Measurements from ENCODE around the gene LAYN. TPM values are rescaled to one million over a fixed set of nuclear protein-coding genes. Genes with fewer than 3 reads are reported as not detected.

Gene LAYN
- total RNA-seq, 1 donor from 2014 or later = 3.8 TPM

- Mint-ChIP-seq H3K4me1 (peaks cover 3% of the 10 kb centered on the region), H3K36me3 (ENCODE audit: low read depth) (no peaks in the 10 kb centered on the region), H3K27me3 (ENCODE audit: low read depth) (peaks cover 23% of the 10 kb centered on the region), H3K4me3 (no peak overlapping the region), H3K27ac (ENCODE audit: unreplicated experiment) (no peak overlapping the region), H3K9me3 (no peaks in the 10 kb centered on the region)
- TF ChIP-seq, protein P1, sequence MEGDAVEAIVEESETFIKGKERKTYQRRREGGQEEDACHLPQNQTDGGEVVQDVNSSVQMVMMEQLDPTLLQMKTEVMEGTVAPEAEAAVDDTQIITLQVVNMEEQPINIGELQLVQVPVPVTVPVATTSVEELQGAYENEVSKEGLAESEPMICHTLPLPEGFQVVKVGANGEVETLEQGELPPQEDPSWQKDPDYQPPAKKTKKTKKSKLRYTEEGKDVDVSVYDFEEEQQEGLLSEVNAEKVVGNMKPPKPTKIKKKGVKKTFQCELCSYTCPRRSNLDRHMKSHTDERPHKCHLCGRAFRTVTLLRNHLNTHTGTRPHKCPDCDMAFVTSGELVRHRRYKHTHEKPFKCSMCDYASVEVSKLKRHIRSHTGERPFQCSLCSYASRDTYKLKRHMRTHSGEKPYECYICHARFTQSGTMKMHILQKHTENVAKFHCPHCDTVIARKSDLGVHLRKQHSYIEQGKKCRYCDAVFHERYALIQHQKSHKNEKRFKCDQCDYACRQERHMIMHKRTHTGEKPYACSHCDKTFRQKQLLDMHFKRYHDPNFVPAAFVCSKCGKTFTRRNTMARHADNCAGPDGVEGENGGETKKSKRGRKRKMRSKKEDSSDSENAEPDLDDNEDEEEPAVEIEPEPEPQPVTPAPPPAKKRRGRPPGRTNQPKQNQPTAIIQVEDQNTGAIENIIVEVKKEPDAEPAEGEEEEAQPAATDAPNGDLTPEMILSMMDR (conservative IDR thresholded peaks at IDR 0.05) = no peak
- DNase-seq (ENCODE audit: low read depth, low spot score) = no peak
Observed at GRCh38 chr11:111518668-111519067, 21.9 kb upstream of the LAYN start.

- Mint-ChIP-seq H3K4me3 (no peak overlapping the region), H3K9me3 (no peaks in the 10 kb centered on the region), H3K27me3 (ENCODE audit: low read depth) (peaks cover 4% of the 10 kb centered on the region), H3K36me3 (ENCODE audit: low read depth) (no peaks in the 10 kb centered on the region), H3K27ac (ENCODE audit: unreplicated experiment) (no peak overlapping the region), H3K4me1 (no peaks in the 10 kb centered on the region)
- DNase-seq (ENCODE audit: low read depth, low spot score) = no peak
- TF ChIP-seq, protein P1 (conservative IDR thresholded peaks at IDR 0.05) = no peak
Observed at GRCh38 chr11:111520560-111520959, 20.0 kb upstream of the LAYN start.

GRCh38 chr11:111521135-111521534 lies 19.4 kb upstream of the LAYN start:
- TF ChIP-seq, protein P1 (conservative IDR thresholded peaks at IDR 0.05) = no peak
- no peaks in the 10 kb centered on the region for H3K36me3 Mint-ChIP-seq (ENCODE audit: low read depth)
- peaks cover 4% of the 10 kb centered on the region for H3K27me3 Mint-ChIP-seq (ENCODE audit: low read depth)
- peaks cover 3% of the 10 kb centered on the region for H3K4me1 Mint-ChIP-seq
- no peak overlapping the region for H3K27ac Mint-ChIP-seq (ENCODE audit: unreplicated experiment)
- no peaks in the 10 kb centered on the region for H3K9me3 Mint-ChIP-seq
- DNase-seq (ENCODE audit: low read depth, low spot score) = no peak
- H3K4me3 Mint-ChIP-seq = no peak overlapping the region

GRCh38 chr11:111522426-111522825 lies 18.1 kb upstream of the LAYN start:
- Mint-ChIP-seq H3K27me3 (ENCODE audit: low read depth) (peaks cover 4% of the 10 kb centered on the region), H3K36me3 (ENCODE audit: low read depth) (no peaks in the 10 kb centered on the region), H3K4me3 (no peak overlapping the region), H3K9me3 (no peaks in the 10 kb centered on the region), H3K27ac (ENCODE audit: unreplicated experiment) (no peak overlapping the region), H3K4me1 (peaks cover 8% of the 10 kb centered on the region)
- no peak for DNase-seq (ENCODE audit: low read depth, low spot score)
- TF ChIP-seq, protein P1 (conservative IDR thresholded peaks at IDR 0.05) = no peak

DNA sequence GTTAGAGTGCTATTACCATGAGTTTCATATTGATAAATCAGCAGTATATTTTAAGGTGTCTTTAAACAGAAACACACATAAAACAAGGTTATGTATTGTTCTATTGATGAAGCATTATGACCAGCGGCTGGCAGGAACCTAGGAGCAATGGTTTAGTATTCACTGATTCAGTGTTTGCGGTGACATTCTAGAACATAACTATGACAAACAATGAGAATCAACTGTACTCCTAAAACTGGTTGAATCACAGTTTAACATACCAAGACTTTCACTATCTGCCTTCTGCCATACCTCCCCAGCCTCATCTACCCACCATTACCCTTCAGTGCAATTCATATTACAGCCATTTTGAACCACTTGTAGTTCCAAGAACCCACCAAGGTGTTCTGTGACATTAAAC lies 17.2 kb upstream of the LAYN start:
- Mint-ChIP-seq H3K4me1 (peaks cover 8% of the 10 kb centered on the region), H3K36me3 (ENCODE audit: low read depth) (no peaks in the 10 kb centered on the region), H3K9me3 (no peaks in the 10 kb centered on the region), H3K27ac (ENCODE audit: unreplicated experiment) (no peak overlapping the region), H3K4me3 (no peak overlapping the region), H3K27me3 (ENCODE audit: low read depth) (no peaks in the 10 kb centered on the region)
- TF ChIP-seq, protein P1 (conservative IDR thresholded peaks at IDR 0.05) = no peak
- no peak for DNase-seq (ENCODE audit: low read depth, low spot score)

DNA sequence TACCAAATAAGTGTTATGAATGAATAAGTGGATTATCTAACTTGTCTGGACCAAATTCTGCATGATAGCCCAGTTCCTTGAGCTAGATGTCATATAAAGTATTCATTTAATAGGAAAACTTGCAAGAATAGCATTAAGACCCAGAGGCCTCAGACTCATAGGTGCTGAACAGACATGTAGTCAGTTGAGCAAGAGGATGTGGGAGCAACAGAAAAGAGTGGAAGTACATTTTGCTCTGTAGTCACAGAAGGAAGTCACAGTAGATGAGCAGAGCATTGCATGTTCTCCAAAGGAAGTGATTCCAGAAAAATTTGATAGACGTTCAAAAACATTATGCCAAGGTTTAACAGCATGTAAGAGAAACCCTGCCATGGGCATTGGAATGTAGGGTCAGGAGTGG lies 16.5 kb upstream of the LAYN start:
- Mint-ChIP-seq H3K27me3 (ENCODE audit: low read depth) (no peaks in the 10 kb centered on the region), H3K4me1 (peaks cover 15% of the 10 kb centered on the region), H3K27ac (ENCODE audit: unreplicated experiment) (no peak overlapping the region), H3K4me3 (no peak overlapping the region), H3K36me3 (ENCODE audit: low read depth) (no peaks in the 10 kb centered on the region), H3K9me3 (no peaks in the 10 kb centered on the region)
- no peak for DNase-seq (ENCODE audit: low read depth, low spot score)
- TF ChIP-seq, protein P1 (conservative IDR thresholded peaks at IDR 0.05) = no peak
